Measurements from ENCODE around the gene ARL4A. TPM values are rescaled to one million over a fixed set of nuclear protein-coding genes. Genes with fewer than 3 reads are reported as not detected.
"Not testable (repeated sequence)": the region's sequence is repeated elsewhere in the genome, so short reads cannot be mapped to it uniquely, and the experiment has no call there.

Gene ARL4A
- total and polyA plus RNA-seq, 11 donors = 10.5 to 25.9 (median 14.5) TPM

- H3K4me1 ChIP-seq = no peaks in the 10 kb centered on the region
- DNase-seq (no peak), ATAC-seq (no peak)
- 63 to 69% (median 67%) methylated on average over 2 of the region's 2 CpGs for WGBS, 4 donors
- H3K27ac ChIP-seq = no peak overlapping the region
- no peaks in the 10 kb centered on the region for H3K27me3 ChIP-seq
- TF ChIP-seq POLR2A (IDR thresholded peaks at IDR 0.05) = no peak
- TF ChIP-seq CTCF (IDR thresholded peaks at IDR 0.05) = no peak
- no peaks in the 10 kb centered on the region for H3K9me3 ChIP-seq
- no peaks in the 10 kb centered on the region for H3K36me3 ChIP-seq
- H3K4me3 ChIP-seq = no peak overlapping the region
- intact Hi-C loops (cut with DNase I) = no loop called here
Measured at GRCh38 chr7:12653518-12653917, 33.9 kb upstream of the ARL4A start.

DNA sequence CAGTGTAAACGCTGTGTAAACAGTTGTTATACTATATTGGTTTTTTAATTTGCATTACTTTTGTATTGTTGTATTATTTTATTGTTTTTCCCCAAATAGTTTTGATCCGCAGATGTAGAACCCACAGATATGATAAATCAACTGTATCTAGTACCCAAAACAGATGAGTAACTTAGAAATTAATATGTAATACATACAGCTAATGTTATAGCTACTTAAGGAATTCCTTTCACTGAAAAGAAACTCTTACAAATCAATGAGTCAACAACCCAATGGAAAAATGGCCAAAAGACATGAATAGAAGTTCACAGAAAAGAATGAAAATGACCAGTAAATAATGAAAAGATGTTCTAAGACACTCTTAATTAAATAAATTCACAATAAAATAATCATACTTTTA, 32.3 kb upstream of the ARL4A start:
- intact Hi-C loops (cut with DNase I) = no loop called here
- Histone ChIP-seq H3K9me3 (no peaks in the 10 kb centered on the region), H3K4me3 (no peak overlapping the region), H3K27ac (no peak overlapping the region), H3K27me3 (no peaks in the 10 kb centered on the region), H3K4me1 (no peaks in the 10 kb centered on the region), H3K36me3 (no peaks in the 10 kb centered on the region)
- WGBS, 4 donors = 92 to 98% (median 96%) methylated on average over 2 of the region's 2 CpGs
- DNase-seq (no peak), ATAC-seq (no peak)
- TF ChIP-seq POLR2A (IDR thresholded peaks at IDR 0.05) (no peak), CTCF (IDR thresholded peaks at IDR 0.05) (no peak)

GRCh38 chr7:12660423-12660822, 27.0 kb upstream of the ARL4A start:
- intact Hi-C loops (cut with DNase I); DNase-seq; H3K4me3 ChIP-seq; H3K27me3 ChIP-seq; H3K9me3 ChIP-seq; ATAC-seq; H3K27ac ChIP-seq; H3K4me1 ChIP-seq; H3K36me3 ChIP-seq: not testable (repeated sequence)
- WGBS, 4 donors = 78 to 89% (median 86%) methylated on average over 8 of the region's 8 CpGs

- H3K27me3 ChIP-seq; DNase-seq; intact Hi-C loops (cut with DNase I); H3K9me3 ChIP-seq; H3K27ac ChIP-seq; H3K4me1 ChIP-seq; H3K4me3 ChIP-seq; H3K36me3 ChIP-seq; ATAC-seq: not testable (repeated sequence)
- WGBS, 4 donors = 67 to 80% (median 71%) methylated on average over 3 of the region's 3 CpGs
Measured at GRCh38 chr7:12660986-12661385, 26.4 kb upstream of the ARL4A start.

DNA sequence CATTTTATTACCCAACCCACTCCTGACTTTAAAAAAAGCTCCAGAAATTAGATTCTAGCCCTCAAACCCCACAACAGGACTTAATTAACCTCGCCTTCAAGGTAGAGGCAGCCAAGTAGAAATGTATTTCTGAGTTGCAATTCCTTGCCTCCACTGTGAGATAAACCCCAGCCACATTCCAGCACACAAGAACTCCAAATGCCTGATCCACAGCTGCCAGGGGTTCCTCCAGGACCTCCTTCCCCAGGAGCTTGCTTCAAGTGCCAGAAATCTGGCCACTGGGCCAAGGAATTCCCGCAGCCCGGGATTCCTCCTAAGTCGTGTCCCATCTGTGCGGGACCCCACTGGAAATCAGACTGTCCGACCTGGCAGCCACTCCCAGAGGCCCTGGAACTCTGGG, 25.9 kb upstream of the ARL4A start:
- H3K27ac ChIP-seq = no peak overlapping the region
- H3K9me3 ChIP-seq = no peaks in the 10 kb centered on the region
- H3K36me3 ChIP-seq = no peaks in the 10 kb centered on the region
- H3K27me3 ChIP-seq = no peaks in the 10 kb centered on the region
- TF ChIP-seq POLR2A (IDR thresholded peaks at IDR 0.05) = no peak
- no peak for TF ChIP-seq CTCF (IDR thresholded peaks at IDR 0.05)
- no peaks in the 10 kb centered on the region for H3K4me1 ChIP-seq
- DNase-seq = no peak
- intact Hi-C loops (cut with DNase I) = no loop called here
- no peak overlapping the region for H3K4me3 ChIP-seq
- ATAC-seq = no peak
- 85 to 91% (median 88%) methylated on average over 6 of the region's 6 CpGs for WGBS, 4 donors

All from heart left ventricle (tissue), 16 donors.